ENCODE results near the gene ACACB.

The ACACB gene

DNA sequence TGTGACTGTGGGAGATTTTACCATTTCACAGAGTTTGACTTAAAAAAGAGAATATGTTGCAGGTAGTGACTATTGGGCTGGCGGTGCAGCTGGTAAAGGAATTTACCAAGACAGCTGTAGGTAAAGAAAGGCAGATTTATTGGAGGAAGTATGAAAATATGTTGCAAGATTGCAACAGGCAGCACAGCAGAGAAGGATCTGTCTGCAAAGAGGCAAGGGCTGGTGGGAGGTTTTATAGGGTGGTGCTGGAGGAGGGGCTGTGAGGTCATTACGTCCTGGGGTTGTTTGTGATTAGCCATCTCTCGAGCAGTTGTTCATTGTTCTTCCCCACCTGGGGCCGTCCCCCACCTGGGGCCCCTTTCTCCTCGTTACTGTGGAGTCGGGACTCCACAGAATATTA, 62.1 kb downstream of the ACACB start:
- DNase-seq, result no peak

DNA sequence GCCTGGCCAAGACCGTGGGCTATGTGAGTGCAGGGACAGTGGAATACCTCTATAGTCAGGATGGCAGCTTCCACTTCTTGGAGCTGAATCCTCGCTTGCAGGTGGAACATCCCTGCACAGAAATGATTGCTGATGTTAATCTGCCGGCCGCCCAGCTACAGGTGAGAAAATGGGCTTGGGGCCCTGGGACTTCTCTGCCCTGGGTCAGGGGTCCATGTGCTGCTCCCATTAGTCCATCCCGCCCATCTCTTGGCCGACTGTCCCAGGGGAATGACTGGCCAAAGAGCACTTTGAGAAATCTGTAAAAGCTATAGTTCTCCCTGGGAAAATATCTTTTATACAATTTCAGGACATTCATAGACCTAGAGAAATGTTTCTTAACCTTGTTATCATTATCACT, 63.5 kb downstream of the ACACB start:
- DNase-seq, result no peak

DNA sequence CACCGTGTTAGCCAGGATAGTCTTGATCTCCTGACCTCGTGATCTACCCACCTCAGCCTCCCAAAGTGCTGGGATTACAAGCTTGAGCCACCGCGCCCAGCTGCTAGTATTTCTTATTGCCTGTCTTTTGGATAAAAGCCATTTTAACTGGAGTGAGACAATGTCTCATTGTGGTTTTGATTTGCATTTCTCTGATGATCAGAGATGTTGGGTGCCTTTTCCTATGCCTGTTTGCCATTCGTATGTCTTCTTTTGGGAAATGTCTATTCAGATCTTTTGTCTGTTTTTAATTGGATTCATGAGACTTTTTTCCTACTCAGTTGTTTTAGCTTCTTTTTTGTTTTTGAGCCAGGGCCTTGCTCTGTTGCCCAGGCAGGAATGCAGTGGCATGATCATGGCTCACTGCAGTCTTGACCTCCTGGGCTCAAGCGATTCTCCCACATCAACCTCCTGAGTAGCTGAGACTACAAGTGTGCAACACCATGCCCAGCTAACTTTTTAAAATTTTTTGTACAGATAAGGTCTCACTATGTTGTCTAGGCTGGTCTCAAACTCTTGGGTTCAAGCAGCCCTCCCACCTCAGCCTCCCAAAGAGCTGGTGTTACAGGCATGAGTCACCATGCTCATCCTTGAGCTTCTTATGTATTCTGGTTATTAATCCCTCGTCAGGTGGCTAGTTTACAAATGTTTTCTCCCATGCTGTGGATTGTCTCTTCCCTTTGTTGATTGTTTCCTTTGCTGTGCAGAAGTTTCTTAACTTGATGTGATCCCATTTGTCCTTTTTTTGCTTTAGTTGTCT, 65.9 kb downstream of the ACACB start:
- DNase-seq, result no peak

GRCh38 chr12:109185441-109185840, 69.1 kb downstream of the ACACB start:
- DNase-seq, result no peak

DNA sequence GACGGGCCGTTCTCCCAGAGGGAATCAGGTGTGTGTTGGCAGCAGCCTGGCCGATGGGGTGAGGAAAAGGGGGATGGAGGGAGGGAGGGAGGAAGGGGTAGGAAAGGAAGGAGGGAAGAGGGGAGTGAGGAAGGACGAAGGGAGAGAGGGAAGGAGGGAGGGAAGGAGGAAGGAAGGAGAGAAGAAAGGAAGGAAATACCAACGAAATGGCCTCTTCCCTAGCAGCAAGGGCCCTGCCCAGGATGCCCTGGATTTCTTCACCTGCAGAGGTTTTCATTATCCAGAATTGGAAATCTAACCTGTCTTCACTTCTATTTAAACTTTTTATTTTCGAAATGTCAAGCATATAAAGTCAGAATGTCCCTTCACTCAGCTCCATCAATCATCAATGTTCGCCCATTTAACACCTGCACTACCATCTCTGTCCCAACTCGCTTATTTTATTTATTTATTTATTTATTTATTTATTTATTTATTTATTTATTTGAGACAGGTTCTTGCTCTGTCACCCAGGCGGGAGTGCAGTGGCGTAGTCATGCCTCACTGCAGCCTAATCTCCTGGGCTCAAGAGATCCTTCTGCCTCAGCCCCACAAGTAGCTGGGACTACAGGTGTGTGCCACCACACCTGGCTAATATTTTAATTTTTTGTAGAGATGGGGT, 70.7 kb downstream of the ACACB start:
- DNase-seq, result no peak

DNA sequence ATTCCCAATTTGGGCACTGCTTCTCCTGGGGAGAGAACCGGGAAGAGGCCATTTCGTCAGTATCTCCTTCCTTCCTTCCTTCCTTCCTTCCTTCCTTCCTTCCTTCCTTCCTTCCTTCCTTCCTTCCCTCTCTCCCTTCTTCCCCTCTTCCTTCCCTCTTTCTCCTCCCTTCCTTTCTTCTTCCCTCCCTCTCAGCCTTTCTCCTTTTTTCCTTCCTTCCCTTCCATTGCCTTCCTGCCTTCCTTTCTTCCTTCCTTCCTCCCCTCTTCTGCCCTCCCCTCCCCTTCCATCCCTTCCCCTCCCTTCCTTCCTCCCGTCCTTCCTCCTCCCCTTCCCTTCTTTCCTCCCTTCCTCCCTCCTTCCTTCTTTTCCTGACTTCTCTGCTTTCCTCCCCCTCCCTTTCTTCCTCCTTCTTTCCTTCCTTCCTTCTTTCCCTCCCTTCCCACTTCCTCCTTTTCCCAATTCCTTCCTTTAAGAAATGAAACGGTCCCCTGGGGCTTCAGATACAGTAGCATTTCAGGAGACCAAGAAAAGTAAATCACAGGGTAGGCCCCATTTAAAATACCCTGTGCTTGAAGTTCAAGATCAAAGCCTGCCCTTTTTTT, 71.8 kb downstream of the ACACB start:
- no peak for DNase-seq

GRCh38 chr12:109189291-109189690, 72.9 kb downstream of the ACACB start:
- DNase-seq, result no peak

- DNase-seq, result no peak
These were observed 75.3 kb downstream of the ACACB start for GRCh38 chr12:109191621-109192250.

DNA sequence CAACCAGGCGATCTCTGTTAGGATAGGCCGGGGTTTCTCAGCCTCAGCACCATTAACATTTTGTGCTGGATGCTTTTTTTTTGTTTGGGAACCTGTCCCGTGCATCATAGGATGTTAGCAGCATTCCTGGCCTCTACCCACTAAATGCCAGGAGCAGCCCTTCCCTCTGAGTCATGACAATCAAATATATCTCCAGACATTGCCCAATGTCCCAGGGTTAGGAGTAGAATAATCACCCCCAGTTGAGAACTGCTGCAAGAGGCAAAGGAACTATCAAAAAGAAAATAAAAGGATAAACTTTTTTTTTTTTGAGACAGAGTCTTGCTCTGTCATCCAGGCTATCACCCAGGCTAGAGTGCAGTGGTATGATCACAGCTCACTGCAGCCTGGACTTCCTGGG, 76.0 kb downstream of the ACACB start:
- DNase-seq, result no peak

DNA sequence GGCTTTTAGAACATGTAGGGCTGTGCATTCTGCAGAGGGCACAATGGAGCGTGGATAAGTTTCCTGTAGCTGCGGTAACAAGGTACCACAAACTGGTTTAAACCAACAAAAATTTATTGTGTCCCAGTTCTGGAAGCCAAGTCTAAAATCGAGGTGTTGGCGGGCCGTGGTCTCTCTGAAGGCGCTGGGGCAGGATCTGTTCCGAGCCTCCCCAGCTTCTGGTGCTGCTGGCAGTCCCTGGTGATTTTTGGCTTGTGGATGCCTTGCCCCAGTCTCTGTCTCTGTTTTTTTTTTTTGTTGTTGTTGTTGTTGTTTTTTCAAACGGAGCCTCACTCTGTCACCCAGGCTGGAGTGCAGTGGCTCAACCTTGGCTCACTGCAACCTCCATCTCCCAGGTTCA, 77.5 kb downstream of the ACACB start:
- no peak for DNase-seq

- DNase-seq, result no peak
These were observed 79.9 kb downstream of the ACACB start for GRCh38 chr12:109196332-109196731.

DNA sequence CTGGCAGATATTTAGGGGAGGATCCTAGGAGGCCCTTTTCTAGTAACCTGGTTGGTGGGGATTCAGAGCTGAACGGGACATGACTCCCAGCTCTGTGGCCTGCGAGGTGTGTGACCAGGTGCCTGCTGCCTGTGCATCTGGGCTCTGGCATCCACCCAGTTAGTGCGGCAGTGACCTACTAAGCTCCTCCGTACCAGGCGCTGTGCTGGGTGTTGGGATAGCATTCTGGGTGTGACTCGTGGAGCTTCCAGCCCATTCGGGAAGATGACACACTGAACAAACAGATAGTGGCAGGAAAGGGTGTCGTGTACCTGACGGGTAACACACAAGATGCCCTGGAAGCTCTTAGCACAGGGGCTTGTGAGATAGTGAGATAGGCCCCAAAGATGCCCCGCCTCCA, 80.9 kb downstream of the ACACB start:
- no peak for DNase-seq

GRCh38 chr12:109199324-109199723, 82.9 kb downstream of the ACACB start:
- DNase-seq, result no peak

DNA sequence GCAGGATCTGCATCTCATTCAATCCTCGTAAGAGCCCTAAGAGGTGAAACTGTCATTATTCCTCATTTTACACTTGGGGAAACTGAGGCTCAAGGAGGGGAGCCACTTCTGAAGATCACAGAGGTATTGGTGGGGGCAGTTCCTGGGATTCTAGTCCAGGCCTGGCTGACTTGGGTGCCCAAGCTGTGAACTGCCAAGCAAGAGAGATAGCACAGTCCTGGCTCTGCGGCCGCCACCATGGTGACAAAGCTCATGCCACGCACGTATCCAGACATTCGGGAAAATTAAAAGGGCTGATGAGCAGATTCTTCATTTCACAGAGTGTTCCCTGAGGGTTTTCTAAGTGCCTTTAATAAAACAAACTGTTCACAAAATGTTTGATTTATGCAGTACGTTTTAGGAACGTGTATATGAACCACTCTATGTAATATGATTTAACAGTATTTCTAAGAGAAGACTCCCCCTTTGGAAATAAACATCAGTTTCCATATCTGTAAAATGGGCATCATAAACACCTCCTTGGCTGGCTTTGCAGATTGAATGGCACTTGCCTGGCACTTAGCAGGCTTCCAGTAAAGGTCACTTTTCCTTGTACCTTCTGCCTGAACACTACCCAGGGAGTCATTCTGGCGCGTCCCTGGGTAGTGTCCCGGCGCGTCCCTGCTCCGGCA, 84.6 kb downstream of the ACACB start:
- DNase-seq, result no peak

GRCh38 chr12:109201496-109201885, 85.1 kb downstream of the ACACB start:
- no peak for DNase-seq

DNA sequence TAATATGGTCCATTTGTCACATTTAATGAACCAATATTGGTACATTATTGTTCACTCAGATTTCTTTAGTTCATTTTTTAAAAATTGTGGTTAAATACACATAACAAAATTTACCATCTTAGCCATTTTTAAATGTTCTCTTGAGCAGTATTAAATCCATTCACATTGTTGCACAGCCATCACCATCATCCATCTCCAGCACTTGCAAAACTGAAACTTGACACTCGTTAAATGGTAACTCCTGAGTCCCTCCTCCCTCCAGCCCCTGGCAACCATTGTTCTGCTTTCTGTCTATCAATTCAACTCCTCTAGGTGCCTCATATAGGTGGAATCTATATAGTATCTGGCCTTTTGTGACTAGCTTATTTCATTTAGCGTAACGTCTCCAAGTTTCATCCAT, 86.4 kb downstream of the ACACB start:
- no peak for DNase-seq

GRCh38 chr12:109203480-109203879, 87.1 kb downstream of the ACACB start:
- DNase-seq, result no peak

GRCh38 chr12:109209082-109209481, 92.7 kb downstream of the ACACB start:
- no peak for DNase-seq

DNA sequence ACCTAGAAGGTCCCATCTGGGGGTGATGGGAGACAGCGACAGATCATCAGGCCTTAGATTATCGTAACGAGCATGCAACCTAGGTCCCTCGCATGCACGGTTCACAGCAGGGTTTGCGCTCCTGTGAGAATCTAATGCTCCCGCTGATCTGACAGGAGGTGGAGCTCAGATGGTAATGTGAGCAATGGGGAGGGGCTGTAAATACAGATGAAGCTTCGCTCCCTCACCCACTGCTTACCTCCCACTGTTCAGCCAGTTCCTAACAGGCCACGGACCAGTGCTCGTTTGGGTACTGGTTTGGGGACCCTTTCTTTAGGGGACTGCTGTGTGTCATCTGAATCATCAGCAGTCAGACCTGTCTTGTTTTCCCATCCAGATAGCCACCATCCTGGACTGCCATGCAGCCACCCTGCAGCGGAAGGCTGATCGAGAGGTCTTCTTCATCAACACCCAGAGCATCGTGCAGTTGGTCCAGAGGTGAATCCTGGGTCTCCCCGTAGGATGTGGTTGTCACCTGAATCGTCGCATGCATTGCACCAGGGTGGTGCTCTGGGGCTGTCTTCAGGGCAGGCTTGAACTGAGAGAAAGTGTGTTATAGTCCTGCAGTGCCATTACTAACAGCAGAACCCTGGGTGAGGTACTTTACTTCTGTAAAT, 96.2 kb downstream of the ACACB start:
- DNase-seq, result no peak

DNA sequence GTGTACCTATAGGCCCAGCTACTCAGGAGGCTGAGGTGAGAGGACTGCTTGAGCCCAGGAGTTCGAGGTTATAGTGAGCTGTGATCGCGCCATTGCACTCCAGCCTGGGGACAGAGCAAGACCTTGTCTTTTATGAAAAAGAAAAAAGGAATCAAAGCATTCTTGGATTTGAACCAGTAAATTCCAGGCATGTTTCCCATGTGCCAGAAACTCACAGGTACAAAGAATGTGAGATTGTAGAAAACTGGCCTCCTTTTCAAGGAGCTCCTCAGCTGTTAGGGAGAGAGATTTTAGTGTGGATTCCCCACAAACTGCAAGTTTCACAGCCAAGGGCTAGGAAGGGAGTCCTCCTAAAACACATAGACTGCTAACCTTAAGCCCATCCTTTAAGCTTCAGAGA, 97.7 kb downstream of the ACACB start:
- DNase-seq, result no peak

GRCh38 chr12:109218996-109219395, 102.6 kb downstream of the ACACB start:
- DNase-seq, result no peak

- DNase-seq, result no peak
These were observed 103.6 kb downstream of the ACACB start for GRCh38 chr12:109219938-109220337.

Measured in activated CD4-positive, CD25-positive, alpha-beta regulatory T cell treated with anti-CD3 and anti-CD28 coated beads, Interleukin-2, amount 50 U/mL, for 72 hours (primary cell).